HepG2 (cell line): ENCODE results near the gene DLG4. TPM values are rescaled to one million over a fixed set of nuclear protein-coding genes. Genes with fewer than 3 reads are reported as not detected.
A peak's percentile ranks its signal among the peaks of the same experiment; 100 is the strongest.

Experiments used
- AKAP8 ChIP-seq: sonication (generic); formaldehyde crosslinking; IDR thresholded peaks from 2 replicates; pipeline ENCODE4 v1.5.1; 2020; ENCODE audit warnings: mild to moderate bottlenecking, missing genetic modification reagents
- BRCA1 ChIP-seq: sonication (generic); formaldehyde crosslinking; IDR thresholded peaks from 2 replicates; pipeline ENCODE4 v1.4.0; 2020; ENCODE audit warnings: missing genetic modification reagents
- CHD2 ChIP-seq: IDR thresholded peaks from 2 replicates; pipeline ENCODE4 v1.6.1; 2011; ENCODE audit warnings: low read depth, low read length, improper control_type of control experiment
- FOXK2 ChIP-seq: fragments of 450-650 bp; IDR thresholded peaks from 2 replicates; pipeline ENCODE4 v1.6.1; 2016
- KAT7 ChIP-seq: IDR thresholded peaks from 2 replicates; pipeline ENCODE4 v1.6.1; 2018; ENCODE audit warnings: borderline replicate concordance, missing compliant biosample characterization
- MED13 ChIP-seq: sonication (generic); formaldehyde crosslinking; IDR thresholded peaks from 2 replicates; pipeline ENCODE4 v1.5.0; 2020; ENCODE audit warnings: missing genetic modification reagents
- NFE2 ChIP-seq: sonication (generic); formaldehyde crosslinking; IDR thresholded peaks from 2 replicates; pipeline ENCODE4 v1.4.0; 2020; ENCODE audit warnings: missing genetic modification reagents
- PAWR ChIP-seq: sonication (generic); formaldehyde crosslinking; IDR thresholded peaks from 2 replicates; pipeline ENCODE4 v1.4.0; 2020; ENCODE audit warnings: missing genetic modification reagents, mild to moderate bottlenecking, borderline replicate concordance
- POLR2G ChIP-seq: fragments of 200-400 bp; formaldehyde crosslinking; IDR thresholded peaks from 2 replicates; pipeline ENCODE4 v1.6.1; 2018; ENCODE audit warnings: mild to moderate bottlenecking, low read depth, low read length, moderate library complexity
- SOX5 ChIP-seq: IDR thresholded peaks from 2 replicates; pipeline ENCODE4 v1.6.1; 2016; ENCODE audit warnings: borderline replicate concordance
- ZFP36L2 ChIP-seq: sonication (generic); formaldehyde crosslinking; IDR thresholded peaks from 2 replicates; pipeline ENCODE4 v1.4.0; 2020; ENCODE audit warnings: missing genetic modification reagents
- ZFY ChIP-seq: sonication (generic); formaldehyde crosslinking; IDR thresholded peaks from 2 replicates; pipeline ENCODE4 v1.4.0; 2020; ENCODE audit warnings: missing genetic modification reagents
- ZNF33A ChIP-seq: sonication (generic); formaldehyde crosslinking; IDR thresholded peaks from 2 replicates; pipeline ENCODE4 v1.5.1; 2020; ENCODE audit warnings: missing genetic modification reagents, mild to moderate bottlenecking, moderate library complexity, borderline replicate concordance
- ZNF703 ChIP-seq: sonication (generic); formaldehyde crosslinking; IDR thresholded peaks from 2 replicates; pipeline ENCODE4 v1.5.1; 2020; ENCODE audit warnings: missing genetic modification reagents, mild to moderate bottlenecking, moderate library complexity, borderline replicate concordance
- ZNF747 ChIP-seq: sonication (generic); formaldehyde crosslinking; IDR thresholded peaks from 2 replicates; pipeline ENCODE4 v1.8.1; 2023; ENCODE audit warnings: missing genetic modification reagents, mild to moderate bottlenecking, borderline replicate concordance
- ZNF879 ChIP-seq: sonication (generic); formaldehyde crosslinking; IDR thresholded peaks from 2 replicates; pipeline ENCODE4 v1.8.1; 2023; ENCODE audit warnings: missing genetic modification reagents
- polyA plus RNA-seq, 8 experiments: library from polyadenylated mRNA; depleted of rRNA in 3 of 8; stranded (reverse) in 7 of 8; unstranded in 1 of 8; fragments of >200 nt; fragmentation: Illumina TruSeq in 4 of 8; extraction: Trizol in 4 of 8; gene quantifications; 2 replicates each; pipeline versions ENCODE4 v1.2.1 to v1.2.3, GENCODE V29; 2011 to 2016; ENCODE audit warnings: low read depth in 4 of 8, missing spikeins in 1 of 8, mixed read lengths in 1 of 8; ENCODE audit not compliant: insufficient read depth in 1 of 8
- total RNA-seq, 5 experiments: library from RNA; depleted of rRNA; stranded (reverse); fragments of >200 nt; fragmentation: Illumina TruSeq; extraction: Trizol; gene quantifications; 2 replicates each; pipeline ENCODE4 v1.2.3, GENCODE V29; 2016; ENCODE audit warnings: low read depth in 1 of 5
- TF ChIP-seq, protein P1 (sequence below): sonication (generic); formaldehyde crosslinking; IDR thresholded peaks from 2 replicates; pipeline ENCODE4 v1.4.0; 2020; ENCODE audit warnings: mild to moderate bottlenecking, missing genetic modification reagents
- TF ChIP-seq, protein P2 (sequence below): sonication (generic); formaldehyde crosslinking; IDR thresholded peaks from 2 replicates; pipeline ENCODE4 v1.9.0; 2021; ENCODE audit warnings: missing genetic modification reagents, borderline replicate concordance
- TF ChIP-seq, protein P3 (sequence below): sonication (generic); formaldehyde crosslinking; IDR thresholded peaks from 2 replicates; pipeline ENCODE4 v1.4.0; 2020; ENCODE audit warnings: missing genetic modification reagents

DLG4 gene
- total and polyA plus RNA-seq, 2 of the 13 experiments (the other 11 are each of a cell fraction or from before 2014, with no cell fraction given), result 0.71 to 4.3 TPM

DNA sequence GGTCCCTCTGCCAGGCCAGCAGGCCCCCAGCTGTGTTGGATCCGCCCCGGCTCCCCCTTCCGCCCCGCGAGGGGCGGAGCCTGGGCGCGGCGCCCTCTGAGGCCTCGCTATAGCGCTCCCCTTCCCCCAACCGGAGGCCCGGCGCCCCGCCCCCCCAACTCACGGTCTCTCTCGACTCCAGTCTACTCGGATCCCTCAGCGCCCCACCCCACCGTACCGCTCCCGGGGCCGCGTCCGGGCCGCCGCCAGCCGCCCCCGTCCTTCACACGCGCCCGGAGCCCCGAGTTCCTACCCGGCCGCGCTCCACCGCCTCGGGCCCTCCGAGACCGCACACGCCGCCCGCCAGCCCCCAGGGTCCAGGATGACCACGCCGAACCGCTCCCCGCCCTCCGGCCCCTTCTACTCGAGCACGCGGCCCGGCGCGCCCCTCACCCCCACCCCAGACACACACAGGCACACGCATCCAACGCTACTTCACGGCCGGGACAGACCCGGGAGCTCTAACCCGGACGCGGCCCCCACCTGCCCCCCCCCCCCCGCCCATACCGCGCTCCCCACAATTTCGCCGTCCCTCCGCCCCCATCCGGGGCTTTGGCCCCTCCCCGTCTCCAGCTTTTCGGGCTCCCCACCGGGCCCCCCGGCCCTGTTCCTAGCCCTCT, 18.3 kb upstream of the DLG4 start (continued):
- TF ChIP-seq, protein P1, sequence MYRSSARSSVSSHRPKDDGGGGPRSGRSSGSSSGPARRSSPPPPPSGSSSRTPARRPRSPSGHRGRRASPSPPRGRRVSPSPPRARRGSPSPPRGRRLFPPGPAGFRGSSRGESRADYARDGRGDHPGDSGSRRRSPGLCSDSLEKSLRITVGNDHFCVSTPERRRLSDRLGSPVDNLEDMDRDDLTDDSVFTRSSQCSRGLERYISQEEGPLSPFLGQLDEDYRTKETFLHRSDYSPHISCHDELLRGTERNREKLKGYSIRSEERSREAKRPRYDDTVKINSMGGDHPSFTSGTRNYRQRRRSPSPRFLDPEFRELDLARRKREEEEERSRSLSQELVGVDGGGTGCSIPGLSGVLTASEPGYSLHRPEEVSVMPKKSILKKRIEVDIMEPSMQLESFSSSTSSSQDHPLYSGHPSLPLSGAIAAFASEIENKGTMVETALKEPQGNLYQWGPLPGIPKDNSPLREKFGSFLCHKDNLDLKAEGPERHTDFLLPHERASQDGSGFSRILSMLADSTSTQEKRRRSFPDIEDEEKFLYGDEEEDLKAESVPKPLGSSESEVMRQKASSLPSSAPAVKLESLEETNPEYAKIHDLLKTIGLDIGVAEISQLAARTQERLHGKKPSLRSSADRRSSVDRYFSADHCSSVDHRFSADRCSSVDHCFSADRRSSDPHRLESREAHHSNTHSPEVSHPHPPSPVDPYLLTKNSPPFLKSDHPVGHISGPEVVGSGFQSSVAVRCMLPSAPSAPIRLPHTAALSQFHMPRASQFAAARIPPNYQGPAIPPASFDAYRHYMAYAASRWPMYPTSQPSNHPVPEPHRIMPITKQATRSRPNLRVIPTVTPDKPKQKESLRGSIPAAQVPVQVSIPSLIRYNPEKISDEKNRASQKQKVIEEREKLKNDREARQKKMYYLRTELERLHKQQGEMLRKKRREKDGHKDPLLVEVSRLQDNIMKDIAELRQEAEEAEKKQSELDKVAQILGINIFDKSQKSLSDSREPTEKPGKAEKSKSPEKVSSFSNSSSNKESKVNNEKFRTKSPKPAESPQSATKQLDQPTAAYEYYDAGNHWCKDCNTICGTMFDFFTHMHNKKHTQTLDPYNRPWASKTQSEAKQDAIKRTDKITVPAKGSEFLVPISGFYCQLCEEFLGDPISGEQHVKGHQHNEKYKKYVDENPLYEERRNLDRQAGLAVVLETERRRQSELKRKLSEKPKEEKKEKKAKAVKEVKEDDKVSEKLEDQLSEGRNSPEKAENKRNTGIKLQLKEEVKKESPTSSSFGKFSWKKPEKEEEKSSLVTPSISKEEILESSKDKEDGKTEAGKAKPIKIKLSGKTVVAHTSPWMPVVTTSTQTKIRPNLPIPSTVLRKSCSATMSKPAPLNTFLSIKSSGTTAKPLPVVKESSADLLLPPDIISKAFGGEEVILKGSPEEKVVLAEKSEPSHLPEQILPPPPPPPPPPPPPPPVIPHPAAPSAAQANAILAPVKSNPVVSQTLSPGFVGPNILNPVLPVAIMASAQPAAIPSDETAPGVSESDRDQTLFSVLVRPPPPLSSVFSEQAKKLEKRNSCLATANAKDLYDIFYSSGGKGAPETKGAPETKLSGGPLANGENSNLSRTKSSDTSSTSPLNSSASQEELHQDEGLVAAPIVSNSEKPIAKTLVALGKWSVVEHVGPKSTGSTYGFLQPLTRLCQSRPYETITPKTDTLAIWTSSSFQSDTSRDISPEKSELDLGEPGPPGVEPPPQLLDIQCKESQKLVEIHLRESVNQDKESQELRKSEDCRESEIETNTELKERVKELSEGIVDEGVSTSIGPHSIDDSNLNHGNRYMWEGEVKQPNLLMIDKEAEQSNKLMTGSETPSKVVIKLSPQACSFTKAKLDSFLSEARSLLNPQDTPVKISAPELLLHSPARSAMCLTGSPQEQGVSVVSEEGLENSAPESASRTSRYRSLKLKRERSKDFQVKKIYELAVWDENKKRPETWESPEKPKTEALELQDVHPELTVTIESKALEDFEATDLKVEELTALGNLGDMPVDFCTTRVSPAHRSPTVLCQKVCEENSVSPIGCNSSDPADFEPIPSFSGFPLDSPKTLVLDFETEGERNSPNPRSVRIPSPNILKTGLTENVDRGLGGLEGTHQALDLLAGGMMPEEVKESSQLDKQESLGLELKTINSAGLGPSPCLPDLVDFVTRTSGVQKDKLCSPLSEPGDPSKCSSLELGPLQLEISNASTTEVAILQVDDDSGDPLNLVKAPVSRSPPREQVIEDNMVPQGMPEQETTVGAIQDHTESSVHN (CRISPR knock-in tag), result no peak
- TF ChIP-seq ZNF747 (CRISPR knock-in tag), result no peak
- no peak for TF ChIP-seq PAWR (CRISPR knock-in tag)
- TF ChIP-seq AKAP8 (CRISPR knock-in tag), result peak; percentile 80; the same call in 1 of the 2 replicates
- TF ChIP-seq NFE2 (CRISPR knock-in tag), result no peak
- TF ChIP-seq, protein P2, sequence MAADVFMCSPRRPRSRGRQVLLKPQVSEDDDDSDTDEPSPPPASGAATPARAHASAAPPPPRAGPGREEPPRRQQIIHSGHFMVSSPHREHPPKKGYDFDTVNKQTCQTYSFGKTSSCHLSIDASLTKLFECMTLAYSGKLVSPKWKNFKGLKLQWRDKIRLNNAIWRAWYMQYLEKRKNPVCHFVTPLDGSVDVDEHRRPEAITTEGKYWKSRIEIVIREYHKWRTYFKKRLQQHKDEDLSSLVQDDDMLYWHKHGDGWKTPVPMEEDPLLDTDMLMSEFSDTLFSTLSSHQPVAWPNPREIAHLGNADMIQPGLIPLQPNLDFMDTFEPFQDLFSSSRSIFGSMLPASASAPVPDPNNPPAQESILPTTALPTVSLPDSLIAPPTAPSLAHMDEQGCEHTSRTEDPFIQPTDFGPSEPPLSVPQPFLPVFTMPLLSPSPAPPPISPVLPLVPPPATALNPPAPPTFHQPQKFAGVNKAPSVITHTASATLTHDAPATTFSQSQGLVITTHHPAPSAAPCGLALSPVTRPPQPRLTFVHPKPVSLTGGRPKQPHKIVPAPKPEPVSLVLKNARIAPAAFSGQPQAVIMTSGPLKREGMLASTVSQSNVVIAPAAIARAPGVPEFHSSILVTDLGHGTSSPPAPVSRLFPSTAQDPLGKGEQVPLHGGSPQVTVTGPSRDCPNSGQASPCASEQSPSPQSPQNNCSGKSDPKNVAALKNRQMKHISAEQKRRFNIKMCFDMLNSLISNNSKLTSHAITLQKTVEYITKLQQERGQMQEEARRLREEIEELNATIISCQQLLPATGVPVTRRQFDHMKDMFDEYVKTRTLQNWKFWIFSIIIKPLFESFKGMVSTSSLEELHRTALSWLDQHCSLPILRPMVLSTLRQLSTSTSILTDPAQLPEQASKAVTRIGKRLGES (CRISPR knock-in tag), result no peak
- no peak for TF ChIP-seq MED13 (CRISPR knock-in tag)
- TF ChIP-seq KAT7 (CRISPR knock-in tag), result peak; percentile 30; the same call in 1 of the 2 replicates
- no peak for TF ChIP-seq CHD2
- TF ChIP-seq FOXK2, result no peak
- no peak for TF ChIP-seq ZFP36L2 (CRISPR knock-in tag)
- no peak for TF ChIP-seq ZNF33A (CRISPR knock-in tag)
- TF ChIP-seq ZFY (CRISPR knock-in tag), result peak; percentile 64
- TF ChIP-seq BRCA1 (CRISPR knock-in tag), result no peak
- TF ChIP-seq ZNF879 (CRISPR knock-in tag), result no peak
- TF ChIP-seq SOX5 (CRISPR knock-in tag), result no peak
- peak; percentile 71 for TF ChIP-seq POLR2G
- TF ChIP-seq, protein P3, sequence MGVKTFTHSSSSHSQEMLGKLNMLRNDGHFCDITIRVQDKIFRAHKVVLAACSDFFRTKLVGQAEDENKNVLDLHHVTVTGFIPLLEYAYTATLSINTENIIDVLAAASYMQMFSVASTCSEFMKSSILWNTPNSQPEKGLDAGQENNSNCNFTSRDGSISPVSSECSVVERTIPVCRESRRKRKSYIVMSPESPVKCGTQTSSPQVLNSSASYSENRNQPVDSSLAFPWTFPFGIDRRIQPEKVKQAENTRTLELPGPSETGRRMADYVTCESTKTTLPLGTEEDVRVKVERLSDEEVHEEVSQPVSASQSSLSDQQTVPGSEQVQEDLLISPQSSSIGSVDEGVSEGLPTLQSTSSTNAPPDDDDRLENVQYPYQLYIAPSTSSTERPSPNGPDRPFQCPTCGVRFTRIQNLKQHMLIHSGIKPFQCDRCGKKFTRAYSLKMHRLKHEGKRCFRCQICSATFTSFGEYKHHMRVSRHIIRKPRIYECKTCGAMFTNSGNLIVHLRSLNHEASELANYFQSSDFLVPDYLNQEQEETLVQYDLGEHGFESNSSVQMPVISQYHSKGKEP (CRISPR knock-in tag), result no peak
- no peak for TF ChIP-seq ZNF703 (CRISPR knock-in tag)
